ENCODE data around the gene FAM107A.
A peak's percentile ranks its signal among the peaks of the same experiment; 100 is the strongest.

FAM107A gene

DNA sequence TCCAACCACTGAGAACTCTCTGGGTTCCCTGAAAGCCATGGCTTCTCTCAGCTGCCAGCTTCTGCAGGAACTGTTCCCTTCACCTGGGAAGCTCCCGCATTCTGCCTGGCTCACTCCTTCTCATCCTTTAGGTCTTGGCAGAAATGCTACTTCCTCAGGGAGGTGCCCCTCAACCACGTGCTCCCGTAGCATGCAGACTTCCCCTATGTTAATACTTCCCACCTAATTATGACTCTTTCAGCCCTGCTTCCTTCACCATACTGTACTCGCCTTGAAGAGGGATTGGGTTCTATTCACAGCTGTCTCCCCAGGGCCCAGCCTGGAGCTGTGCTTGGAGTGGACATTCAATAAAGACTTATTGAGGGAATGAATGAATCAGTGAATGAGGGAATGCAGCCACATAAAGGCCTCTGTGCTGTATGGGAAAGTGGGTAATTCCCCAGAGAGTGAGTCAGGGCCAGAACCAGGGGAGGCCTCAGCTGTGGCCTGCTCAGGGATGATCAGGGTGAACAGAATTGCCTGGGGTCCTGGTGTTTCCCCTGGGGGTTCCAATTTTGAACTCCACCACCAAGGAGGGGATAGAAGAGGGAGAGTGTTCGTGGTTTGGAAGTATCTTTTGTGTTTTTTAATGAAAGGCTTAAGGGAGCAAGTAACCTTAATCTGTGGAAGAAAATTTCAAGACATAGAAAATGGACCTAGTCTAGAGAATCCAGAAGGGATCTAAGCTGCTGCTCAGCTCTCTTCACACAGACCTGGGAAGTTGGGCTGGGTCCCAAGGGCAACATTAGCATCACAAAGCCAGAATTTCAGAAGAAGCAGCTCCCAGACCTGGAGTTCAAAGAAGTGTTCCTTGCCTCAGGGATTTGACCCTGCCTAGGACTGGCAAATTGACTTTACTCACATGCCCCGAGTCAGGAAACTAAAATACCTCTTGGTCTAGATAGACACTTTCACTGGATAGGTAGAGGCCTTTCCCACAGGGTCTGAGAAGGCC lies 14.6 kb upstream of the FAM107A start:
- no peak for DNase-seq

DNA sequence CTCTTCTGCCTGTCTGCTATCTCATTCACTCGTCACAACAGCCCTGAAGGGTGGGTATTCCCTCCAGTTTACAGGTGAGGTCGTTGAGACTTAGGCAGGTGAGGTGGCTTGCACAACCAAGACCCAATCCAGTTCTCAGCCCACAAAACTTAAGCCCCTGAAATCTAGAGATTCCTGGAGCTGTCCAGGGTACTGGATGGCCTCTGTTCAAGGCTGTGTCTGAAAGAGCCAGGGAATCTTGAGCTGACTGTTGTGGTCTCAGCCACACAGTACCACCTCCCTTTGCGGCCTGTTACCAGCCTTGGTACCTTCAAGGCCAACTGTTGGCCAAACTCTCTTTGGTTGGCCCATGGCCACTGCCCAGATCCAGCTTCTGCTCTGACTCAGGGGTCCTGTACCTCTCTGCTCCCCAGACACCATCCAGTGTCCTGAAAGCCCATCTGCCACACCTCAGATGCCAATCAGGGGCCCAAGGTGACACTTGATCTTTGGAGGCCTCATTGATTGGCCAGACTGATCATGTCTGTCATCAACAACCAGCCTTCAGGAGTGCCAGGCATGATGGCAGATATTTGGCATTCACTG lies 10.9 kb upstream of the FAM107A start:
- no peak for DNase-seq

DNA sequence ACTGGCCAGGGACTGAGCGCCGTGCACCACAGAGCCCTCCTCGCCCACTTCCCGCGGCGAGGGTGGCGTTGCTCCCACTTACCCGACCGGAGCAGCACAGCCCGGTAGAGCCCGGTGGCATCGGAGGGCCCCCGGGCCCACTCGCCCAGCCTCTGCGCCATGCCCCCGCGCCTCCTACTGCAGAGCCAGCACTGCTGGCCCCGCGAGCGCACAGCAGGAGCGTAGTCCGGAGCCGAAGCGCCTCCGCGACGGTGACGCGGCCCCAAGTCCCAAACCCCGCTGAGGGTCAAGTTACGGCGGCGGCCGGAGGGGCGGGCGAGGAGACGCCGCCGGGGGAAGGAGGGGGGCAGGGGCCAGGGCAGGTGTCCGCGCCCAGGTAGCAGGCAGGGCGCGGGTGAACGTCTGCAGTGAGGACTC lies 9.6 kb upstream of the FAM107A start:
- DNase-seq: no peak

DNA sequence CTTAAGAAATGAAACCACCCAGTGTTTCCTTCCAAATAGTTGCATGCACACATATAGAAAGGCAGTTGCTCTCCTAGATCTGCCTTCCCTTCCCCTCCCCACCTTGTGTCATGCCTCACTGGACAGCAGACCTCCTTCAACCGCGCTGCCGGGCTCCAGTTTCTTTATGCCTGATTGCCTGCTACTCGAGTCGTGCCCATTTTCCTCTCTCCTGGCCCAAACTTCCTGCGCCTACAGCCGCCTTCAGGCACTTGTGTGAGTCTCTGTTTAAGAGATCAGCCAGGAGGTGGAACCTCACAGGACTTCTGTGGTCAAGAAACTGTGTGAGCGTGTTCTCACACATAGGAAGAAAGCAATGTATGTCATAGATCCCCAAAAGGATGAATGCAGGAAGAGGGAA lies 8.8 kb upstream of the FAM107A start:
- no peak for DNase-seq

DNA sequence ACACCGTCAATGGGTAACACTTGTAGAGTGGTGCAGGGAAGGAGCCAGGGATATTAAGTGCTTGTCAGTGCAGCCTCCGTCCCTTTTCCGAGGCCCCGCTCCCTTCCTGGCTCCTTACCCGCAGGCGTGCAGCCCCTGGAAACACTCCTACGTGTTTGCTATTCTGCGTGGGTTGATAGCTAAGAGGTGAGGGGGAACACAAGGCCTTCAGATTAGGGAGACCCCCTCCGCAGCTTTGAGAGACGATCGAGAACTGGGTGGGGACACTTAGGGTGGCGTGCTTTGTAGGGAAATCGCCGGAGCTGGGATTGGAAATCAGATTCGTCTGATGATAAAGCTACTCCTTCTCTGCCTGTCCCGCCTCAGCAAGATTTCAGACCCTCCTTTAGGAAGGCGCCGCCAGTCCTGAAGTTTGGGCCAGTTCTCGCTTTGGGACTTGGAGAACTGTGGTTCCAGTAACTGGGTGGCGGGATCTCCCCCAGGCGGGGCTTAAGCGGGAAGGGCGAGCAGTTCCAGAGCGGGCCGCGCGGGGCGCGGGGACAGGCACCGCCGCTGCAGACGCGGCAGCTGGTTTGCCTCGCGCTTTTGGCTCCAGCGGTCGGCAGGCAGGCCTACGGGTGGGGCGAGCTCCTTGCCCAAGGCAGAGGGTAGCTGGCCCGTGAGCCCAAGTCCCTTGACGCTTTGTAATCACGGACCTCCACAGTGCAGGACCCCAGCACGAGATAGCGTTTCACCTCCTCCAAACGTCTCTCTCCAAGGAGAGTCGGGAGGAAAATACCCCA lies 8.0 kb upstream of the FAM107A start:
- no peak for DNase-seq

DNA sequence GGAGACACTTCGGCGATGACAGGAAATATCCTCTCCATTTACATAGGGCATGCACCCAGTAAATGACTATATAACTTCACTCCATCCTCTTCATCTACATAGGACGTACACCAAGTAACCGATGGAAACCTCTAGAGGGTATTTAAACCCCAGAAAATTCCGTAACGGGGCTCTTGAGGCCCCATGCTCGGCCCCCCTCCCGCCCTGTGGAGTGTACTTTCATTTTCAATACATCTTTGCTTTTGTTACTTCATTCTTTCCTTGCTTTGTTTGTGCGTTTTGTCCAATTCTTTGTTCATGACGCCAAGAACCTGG lies 7.5 kb upstream of the FAM107A start:
- DNase-seq: no peak

DNA sequence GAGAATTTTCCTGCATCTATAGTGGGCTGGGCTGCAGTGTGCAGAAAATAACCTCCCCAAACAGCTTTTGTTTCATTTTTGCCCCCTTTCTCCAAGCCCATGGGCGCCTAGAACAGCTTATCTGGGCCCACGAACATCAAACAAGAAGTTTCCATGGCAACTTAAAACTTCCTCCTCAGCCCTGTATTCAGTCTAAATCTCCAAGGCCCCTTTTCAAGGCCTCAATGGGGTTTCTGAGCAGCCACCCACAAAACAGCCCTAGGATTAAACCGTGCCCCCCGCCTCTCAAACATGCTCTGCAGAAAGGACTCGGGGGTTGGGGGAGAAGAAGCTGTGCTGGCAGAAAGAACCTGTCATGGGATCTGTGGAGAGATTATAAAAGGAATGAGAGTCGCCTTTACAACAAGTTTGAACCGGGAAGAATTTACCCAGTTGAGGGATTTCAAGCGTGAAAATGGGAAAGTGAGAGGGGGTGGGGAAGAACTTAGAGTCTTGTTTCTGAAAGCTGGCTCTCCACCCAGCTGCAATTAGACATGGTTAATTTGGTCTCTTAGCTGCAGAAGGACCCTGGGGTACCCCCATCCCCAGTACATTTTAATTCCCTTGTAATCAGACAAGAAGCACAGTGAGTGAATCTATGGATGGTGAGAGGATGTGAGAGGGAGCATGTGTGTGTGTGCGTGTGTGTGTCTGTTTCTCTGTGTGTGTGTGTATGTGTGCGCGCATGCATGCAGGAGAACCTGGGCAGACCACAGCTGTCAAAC lies 4.3 kb upstream of the FAM107A start:
- DNase-seq: no peak

DNA sequence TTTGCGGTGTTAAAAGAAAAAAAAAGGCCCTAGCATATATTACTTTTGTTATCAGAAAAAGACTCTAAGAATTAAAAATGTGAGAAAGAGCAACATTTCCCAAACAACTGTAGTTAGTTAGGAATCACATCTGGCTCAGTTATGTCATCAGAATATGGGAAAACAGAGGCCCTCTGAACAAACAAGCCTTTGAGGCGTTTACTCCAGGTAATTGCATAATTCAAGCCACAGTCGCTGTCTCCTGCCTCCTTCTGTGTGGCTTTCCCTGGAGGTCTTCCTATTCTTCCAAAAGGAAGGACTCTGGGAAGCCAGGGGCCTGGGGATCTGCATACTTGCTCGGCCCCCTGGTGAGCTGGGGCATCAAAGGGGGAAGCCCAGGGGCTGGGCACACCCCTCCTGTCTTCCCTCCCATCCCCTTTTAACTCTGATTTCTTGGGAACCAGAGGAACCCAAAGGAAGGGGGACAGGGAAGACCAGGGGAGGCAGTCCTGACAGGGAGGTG lies 3.7 kb upstream of the FAM107A start:
- no peak for DNase-seq

DNA sequence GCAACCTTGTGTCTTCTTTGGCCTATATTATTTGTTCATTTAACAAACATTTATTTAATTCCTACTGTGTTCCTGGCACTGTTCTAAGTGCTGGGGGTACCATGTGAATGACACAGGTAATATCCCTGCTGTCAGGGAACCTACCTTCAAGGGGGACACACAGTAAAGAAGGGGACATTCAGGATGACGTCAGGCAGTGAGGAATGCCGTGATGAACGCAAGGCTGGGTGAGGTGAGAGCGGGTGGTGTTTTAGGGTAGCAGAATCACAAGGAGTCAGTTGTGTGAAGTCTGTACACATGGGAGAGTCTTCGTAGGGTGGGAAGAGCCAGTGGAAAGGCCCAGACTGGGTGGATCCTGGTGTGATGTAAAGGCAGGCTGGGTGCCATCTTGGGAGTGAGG lies 1.7 kb upstream of the FAM107A start:
- DNase-seq: no peak

DNA sequence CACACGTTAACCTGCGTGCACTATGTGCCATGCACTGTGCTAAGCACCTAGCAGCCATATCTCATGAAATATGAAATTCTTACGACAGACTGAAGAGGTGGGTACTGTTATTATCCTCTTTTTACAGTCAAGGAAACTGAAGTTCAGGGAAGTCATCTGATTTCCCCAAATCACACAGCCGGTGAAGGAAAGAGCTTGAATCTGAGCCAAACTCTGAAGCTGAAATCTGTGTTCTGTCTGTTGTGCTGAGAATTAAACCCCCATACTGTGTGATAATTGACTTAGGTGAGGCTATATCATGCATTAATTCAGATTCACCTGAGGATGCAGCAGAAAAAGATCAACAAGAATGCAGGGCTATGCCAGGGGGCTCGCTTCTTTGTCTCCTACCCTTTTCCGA lies 475 bp downstream of the FAM107A start:
- DNase-seq: no peak

DNA sequence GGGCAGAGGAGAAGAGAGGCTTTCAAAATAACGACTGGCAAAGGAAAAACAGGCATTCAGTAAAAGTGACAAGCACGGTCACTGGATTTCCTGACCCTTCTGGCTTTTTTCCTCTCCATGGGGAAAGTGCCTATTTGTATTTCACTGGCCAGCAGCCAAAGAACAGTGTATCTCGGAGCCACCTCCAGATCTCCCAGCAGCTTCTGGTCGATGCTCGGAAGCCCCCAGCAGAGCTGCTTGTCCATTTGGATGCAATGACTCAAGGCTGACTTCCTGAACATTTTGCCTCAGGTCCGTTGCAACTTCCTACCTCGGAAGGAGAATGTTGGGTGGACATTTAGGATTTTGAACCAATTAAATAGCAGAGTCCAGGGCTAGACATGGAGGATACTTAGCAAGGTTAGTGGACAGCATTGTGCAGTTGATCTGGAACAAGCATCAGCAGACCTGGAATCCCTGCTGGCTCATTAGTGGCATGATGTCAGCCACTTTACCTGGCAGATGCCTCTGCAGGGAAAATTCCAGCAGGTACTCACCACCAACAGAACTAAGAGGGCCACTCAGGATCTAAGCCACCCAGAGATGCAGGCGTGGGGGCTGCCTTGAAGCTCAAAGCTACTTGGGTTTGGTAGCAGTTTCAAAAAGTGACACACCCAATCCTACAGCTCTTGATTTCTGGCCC lies 1.1 kb downstream of the FAM107A start:
- DNase-seq: no peak

DNA sequence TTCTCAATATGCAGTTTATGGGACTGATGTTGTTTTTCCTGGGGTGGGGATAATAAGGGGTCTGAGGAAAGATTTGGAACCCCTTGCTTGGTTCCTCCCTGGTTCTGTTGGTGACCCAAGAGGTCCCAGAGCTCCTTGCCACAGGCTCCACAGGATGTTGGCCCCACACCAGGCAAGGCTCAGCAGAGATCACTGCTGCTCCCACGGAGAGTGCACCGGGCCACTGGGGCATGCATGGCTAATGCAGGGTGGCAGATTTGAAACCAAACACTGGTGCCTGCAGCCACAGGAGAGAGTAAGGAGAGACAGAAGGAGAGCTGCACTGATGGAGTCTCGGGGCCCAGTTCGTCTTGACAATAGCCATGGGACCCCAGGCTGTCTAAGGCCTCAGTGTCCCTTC lies 2.5 kb downstream of the FAM107A start:
- no peak for DNase-seq

DNA sequence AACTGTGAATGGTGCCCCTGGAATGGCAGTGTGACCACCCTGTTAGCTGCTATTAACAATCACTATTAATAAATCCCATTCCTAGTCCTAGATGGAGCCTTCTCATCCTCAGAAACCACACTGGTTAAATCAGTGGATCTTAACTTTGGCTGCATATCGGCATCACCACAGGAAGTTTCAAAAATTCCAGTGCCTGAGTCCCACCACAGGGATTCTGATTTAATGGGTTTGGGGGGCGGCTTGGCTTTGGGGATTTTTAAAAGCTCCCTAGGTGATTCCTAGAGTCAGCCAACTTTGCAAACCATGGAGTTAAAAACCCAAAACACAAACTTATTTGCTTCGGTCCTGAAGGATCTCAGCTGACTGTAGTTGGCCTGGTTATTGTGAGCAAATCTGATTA lies 3.1 kb downstream of the FAM107A start:
- no peak for DNase-seq

DNA sequence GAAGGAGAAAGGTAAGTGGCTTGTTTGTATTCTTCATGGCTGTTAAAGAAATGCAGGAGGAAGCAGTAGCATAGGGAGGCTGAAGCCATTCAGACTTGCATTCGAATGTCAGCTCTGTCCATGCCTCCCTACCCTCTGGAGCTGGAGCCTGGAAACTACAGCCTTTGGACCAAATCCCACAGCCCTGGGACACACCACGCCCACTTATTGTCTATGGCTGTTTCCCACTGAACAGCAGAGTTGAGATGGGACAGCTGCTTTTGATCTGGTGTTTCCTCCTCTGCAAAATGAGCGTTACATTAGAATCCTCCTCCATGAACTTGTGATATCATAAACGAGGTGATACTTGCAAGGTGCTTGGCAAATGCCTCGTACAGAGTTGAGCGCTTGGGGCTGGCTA lies 3.6 kb downstream of the FAM107A start:
- no peak for DNase-seq

DNA sequence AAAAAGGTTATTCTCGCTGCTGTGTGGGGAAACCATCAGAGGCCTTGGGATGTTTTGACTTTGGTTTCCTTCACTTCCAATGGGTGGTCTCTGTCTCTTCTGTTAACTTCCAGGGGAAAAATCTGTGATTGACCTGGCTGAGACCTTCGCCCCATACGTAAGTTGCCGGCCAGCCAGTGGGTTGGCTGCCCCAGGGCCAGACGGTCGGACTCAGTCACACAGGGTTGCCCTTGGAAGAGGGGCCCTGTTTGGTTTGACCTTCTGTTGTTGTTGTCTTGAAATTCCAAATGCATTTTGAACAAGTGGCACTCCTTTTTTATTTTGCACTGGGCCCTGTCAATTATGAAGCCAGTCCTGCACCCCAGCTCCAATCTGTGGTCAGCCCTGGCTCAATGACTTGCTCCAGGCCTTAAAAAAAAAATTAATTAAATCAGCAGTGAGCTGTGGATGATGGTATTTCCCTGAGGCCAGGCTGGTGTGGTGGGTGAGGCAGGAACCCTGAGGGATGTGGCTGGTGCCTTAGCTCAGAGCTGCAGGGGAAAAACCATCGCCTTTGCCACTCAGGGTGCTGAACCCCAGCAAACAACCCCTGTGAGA lies 4.5 kb downstream of the FAM107A start:
- DNase-seq: no peak

DNA sequence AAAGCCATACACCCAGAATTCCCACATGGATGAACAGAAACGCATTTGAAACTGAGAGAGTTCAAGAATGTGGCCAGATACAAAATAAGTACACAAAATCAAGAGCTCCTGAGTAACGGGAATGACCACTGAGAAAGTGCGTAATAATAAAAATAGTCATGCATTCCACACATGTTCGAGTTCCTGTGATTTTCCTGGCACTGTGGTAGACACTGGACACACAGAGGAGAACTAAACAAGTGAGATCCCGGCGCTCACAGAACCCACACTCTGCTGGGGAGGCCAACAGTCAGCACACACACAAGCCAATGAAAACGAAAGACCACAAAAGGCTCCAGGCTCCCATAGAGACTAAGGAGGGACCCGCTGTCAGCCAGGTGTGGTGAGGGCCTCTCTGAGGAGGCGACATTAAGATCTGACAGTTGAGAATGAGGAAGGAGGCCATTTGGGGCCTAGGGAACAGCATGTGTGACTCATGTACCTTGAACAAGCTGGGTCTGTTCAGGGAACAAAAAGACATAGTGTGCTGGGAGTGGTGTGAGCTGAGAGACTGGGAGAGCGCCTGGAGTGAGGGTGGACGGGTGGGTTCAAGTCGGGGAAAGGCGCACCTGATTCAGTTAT lies 5.1 kb downstream of the FAM107A start:
- DNase-seq: no peak

DNA sequence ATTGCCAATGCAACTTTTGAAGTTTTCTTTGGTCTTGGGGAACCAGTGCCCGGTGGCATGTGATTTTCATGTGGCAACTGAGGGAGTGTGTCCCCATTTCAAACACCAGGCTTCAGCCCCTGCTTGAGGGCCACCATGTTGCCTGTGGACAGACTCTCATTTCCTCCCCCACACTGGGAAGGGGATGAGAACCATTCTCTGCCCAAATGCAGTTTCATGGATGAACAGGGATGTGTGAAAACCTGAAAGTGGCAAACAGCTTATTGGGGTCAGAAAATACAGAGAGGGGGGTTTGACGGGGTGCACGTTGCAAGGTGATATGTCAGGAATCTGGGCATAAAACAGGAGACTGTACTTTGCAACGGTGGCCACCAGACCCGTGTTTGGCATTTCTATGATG lies 6.3 kb downstream of the FAM107A start:
- no peak for DNase-seq

DNA sequence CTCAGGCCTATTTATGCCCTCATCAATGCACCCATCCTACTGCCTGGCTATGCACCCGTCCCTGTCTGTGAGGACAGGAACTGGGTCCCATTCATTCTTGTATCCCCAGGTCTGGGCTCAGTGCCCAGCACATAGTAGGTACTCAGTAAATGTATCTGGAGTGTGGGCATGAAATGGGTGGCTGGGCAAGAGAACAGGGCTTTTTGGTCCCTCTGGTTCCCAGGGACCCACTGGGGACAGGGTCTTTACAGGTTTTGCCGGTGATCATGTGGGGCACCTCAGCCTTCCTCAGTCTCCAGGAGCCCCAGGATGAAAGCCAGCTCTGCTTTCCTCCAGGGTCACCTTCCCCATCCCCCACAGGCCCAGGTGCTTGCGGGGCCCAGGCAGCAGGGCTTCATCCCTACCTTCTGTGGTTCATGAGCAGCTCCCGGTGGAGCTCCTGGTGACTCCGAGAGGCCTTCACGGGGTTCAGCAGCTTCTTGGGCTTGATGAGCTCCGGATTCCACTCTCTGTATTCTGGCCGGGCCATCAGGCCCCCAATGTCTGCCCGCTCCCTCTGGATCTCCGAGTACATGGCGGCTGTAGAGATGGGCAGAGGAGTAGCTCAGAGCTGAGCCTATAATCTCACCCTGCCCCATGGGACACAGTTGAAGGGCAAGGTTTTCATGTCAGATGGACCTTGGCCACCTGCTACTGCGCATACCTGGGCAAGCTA lies 7.7 kb downstream of the FAM107A start:
- no peak for DNase-seq

DNA sequence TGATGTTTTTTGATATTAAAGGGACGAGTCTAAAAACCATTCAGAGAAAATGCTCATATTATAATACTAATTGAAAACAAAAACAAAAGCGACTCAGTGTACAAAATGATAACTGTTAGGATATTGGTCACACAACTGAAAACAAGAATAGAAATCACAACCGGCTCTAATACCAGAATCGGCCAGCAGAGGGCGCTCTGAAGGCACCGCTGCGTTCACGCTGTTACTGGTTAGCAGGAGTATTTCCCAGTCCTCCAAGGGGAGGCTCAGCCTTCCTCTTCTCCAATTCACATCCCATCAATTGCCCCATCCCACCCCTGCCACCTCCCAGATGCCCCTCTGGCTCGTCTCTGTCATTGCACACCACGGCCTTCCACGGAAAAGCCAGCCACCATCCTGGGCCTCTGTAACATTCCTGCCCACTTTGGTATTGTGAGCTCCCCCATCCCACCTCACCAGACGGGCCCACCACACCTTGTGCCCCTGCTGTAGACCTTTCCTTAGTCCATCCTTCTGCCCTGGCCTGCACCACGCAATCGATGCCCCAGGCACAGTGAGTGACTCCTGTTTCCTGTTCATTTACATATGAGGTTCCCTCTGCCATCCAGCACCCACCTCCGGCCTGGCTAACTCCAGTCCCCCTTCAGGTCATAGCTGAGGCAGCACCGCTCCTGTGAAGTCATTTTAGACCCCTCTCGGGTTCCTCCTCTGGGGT lies 8.5 kb downstream of the FAM107A start:
- DNase-seq: peak; percentile 2

DNA sequence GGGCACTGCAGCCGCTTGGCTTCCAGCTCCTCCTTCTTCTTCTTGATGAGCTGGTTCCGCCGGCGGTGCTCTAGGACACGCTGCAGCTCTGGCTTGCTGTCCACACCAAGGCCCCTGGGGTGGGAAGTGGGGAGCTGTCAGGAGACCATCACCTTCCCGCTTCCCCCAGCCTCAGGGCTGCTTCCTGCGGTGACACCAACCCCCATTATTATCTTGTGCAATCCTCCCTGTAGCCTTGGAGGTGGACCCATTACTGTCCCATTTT lies 10.0 kb downstream of the FAM107A start:
- no peak for DNase-seq

Measured in GDM1 (cell line).